ENCODE results near the gene CDCP1. TPM values are rescaled to one million over a fixed set of nuclear protein-coding genes. Genes with fewer than 3 reads are reported as not detected.

Gene CDCP1
- total and polyA plus RNA-seq, 2 donors (not counting 1 experiment from before 2014, with no cell fraction given) = not detected

DNA sequence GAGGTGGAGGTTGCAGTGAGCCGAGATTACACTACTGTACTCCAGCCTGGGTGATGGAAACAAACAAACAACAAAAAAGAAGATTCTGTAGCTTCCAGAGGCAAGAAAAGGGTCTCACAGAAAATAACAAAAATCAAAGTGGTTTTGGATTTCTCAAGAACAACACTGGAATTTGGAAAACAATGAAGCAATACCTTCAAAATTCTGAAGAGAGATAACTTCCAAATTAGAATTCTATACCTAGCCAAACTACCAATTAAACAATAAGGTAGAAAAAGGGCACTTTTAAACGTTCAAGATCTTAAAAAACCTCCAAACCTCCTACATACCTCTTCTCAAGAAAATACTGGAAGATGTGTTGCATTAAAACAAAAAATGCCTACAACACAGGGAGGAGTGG is 4.9 kb upstream of the CDCP1 start:
- peaks cover 31% of the 10 kb centered on the region for H3K27me3 Mint-ChIP-seq
- H3K4me3 Mint-ChIP-seq = no peak overlapping the region
- Histone ChIP-seq H3K27me3 (replicated peaks in 1 of 4; ENCODE audit: control extremely low read depth in 1 of 4, control insufficient read depth in 3 of 4, insufficient read depth in 4 of 4, low read length in 3 of 4) (peaks cover 0 to 13% (median 2%) of the 10 kb centered on the region in 4 experiments), H2AFZ (ENCODE audit: insufficient read depth, low read depth, low read length, poor library complexity, severe bottlenecking) (no peak overlapping the region), H3K4me1 (ENCODE audit: control insufficient read depth in 2 of 2, insufficient read depth in 2 of 2, low read length in 2 of 2) (peaks cover 0 to 4% of the 10 kb centered on the region in 2 donors), H4K20me1 (ENCODE audit: control insufficient read depth, insufficient read depth, low read length, poor library complexity, severe bottlenecking) (no peaks in the 10 kb centered on the region), H3K9me3 (ENCODE audit: control extremely low read depth in 1 of 3, control insufficient read depth in 2 of 3, insufficient read depth in 1 of 3, low read length in 2 of 3) (peaks cover 0 to 8% (median 0%) of the 10 kb centered on the region in 3 donors), H3K4me3 (ENCODE audit: control extremely low read depth in 1 of 5, extremely low read depth in 1 of 5, insufficient read depth in 1 of 5, low read depth in 2 of 5, low read length in 4 of 5) (no peak overlapping the region), H3K79me2 (ENCODE audit: control insufficient read depth, insufficient read depth, low read length) (no peaks in the 10 kb centered on the region), H3K4me2 (replicated peaks; ENCODE audit: low read depth, low read length, poor library complexity, severe bottlenecking) (no peak overlapping the region), H3K27ac (ENCODE audit: low read length in 2 of 2) (no peak overlapping the region), H3K9ac (ENCODE audit: low read length) (no peak overlapping the region), H3K36me3 (replicated peaks in 1 of 2; ENCODE audit: control extremely low read depth in 1 of 2, control insufficient read depth in 1 of 2, extremely low read depth in 1 of 2, insufficient read depth in 2 of 2, low read length in 1 of 2) (no peaks in the 10 kb centered on the region)
- intact Hi-C loops (cut with micrococcal nuclease) = no loop called here
- no CpG with 5 or more reads among the region's 2 CpGs for WGBS (ENCODE audit: insufficient coverage)
- POLR2A ChIA-PET = no interaction called here
- peaks cover 3% of the 10 kb centered on the region for H3K4me1 Mint-ChIP-seq
- CTCF ChIA-PET = no interaction called here
- no peak for TF ChIP-seq EZH2 (IDR thresholded peaks at IDR 0.05; ENCODE audit: borderline replicate concordance, insufficient read depth, low read depth, low read length, poor library complexity, severe bottlenecking)
- TF ChIP-seq, protein P1, sequence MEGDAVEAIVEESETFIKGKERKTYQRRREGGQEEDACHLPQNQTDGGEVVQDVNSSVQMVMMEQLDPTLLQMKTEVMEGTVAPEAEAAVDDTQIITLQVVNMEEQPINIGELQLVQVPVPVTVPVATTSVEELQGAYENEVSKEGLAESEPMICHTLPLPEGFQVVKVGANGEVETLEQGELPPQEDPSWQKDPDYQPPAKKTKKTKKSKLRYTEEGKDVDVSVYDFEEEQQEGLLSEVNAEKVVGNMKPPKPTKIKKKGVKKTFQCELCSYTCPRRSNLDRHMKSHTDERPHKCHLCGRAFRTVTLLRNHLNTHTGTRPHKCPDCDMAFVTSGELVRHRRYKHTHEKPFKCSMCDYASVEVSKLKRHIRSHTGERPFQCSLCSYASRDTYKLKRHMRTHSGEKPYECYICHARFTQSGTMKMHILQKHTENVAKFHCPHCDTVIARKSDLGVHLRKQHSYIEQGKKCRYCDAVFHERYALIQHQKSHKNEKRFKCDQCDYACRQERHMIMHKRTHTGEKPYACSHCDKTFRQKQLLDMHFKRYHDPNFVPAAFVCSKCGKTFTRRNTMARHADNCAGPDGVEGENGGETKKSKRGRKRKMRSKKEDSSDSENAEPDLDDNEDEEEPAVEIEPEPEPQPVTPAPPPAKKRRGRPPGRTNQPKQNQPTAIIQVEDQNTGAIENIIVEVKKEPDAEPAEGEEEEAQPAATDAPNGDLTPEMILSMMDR (IDR thresholded peaks at IDR 0.05) = no peak
- H3K9me3 Mint-ChIP-seq (ENCODE audit: insufficient read depth) = peaks cover 5% of the 10 kb centered on the region
- H3K27ac Mint-ChIP-seq = no peak overlapping the region
- DNase-seq (no peak), ATAC-seq (ENCODE audit: low read depth) (no peak)

GRCh38 chr3:45148921-45149320 is 2.7 kb upstream of the CDCP1 start:
- H3K27me3 ChIP-seq (replicated peaks in 1 of 4; ENCODE audit: control extremely low read depth in 1 of 4, control insufficient read depth in 3 of 4, insufficient read depth in 4 of 4, low read length in 3 of 4) = peaks cover 0 to 24% (median 7%) of the 10 kb centered on the region in 4 experiments
- no CpG with 5 or more reads among the region's 2 CpGs for WGBS (ENCODE audit: insufficient coverage)
- H3K9ac ChIP-seq (ENCODE audit: low read length) = no peak overlapping the region
- H3K9me3 ChIP-seq (ENCODE audit: control extremely low read depth in 1 of 3, control insufficient read depth in 2 of 3, insufficient read depth in 1 of 3, low read length in 2 of 3) = peaks cover 0 to 14% (median 0%) of the 10 kb centered on the region in 3 donors
- no peak overlapping the region for H3K4me2 ChIP-seq (replicated peaks; ENCODE audit: low read depth, low read length, poor library complexity, severe bottlenecking)
- intact Hi-C loops (cut with micrococcal nuclease) = no loop called here
- peaks cover 17 to 23% of the 10 kb centered on the region in 2 donors for H3K4me1 ChIP-seq (ENCODE audit: control insufficient read depth in 2 of 2, insufficient read depth in 2 of 2, low read length in 2 of 2)
- H3K79me2 ChIP-seq (ENCODE audit: control insufficient read depth, insufficient read depth, low read length) = no peaks in the 10 kb centered on the region
- H3K4me1 Mint-ChIP-seq = peaks cover 18% of the 10 kb centered on the region
- H3K27me3 Mint-ChIP-seq = peaks cover 44% of the 10 kb centered on the region
- H4K20me1 ChIP-seq (ENCODE audit: control insufficient read depth, insufficient read depth, low read length, poor library complexity, severe bottlenecking) = no peaks in the 10 kb centered on the region
- no peak overlapping the region for H3K4me3 Mint-ChIP-seq
- no peak for DNase-seq
- TF ChIP-seq EZH2 (IDR thresholded peaks at IDR 0.05; ENCODE audit: borderline replicate concordance, insufficient read depth, low read depth, low read length, poor library complexity, severe bottlenecking) = no peak
- TF ChIP-seq, protein P1 (IDR thresholded peaks at IDR 0.05) = no peak
- H3K9me3 Mint-ChIP-seq (ENCODE audit: insufficient read depth) = peaks cover 5% of the 10 kb centered on the region
- H3K27ac ChIP-seq (ENCODE audit: low read length in 2 of 2) = no peak overlapping the region
- H3K4me3 ChIP-seq (ENCODE audit: control extremely low read depth in 1 of 5, extremely low read depth in 1 of 5, insufficient read depth in 1 of 5, low read depth in 2 of 5, low read length in 4 of 5) = no peak overlapping the region
- H2AFZ ChIP-seq (ENCODE audit: insufficient read depth, low read depth, low read length, poor library complexity, severe bottlenecking) = no peak overlapping the region
- no peaks in the 10 kb centered on the region for H3K36me3 ChIP-seq (replicated peaks in 1 of 2; ENCODE audit: control extremely low read depth in 1 of 2, control insufficient read depth in 1 of 2, extremely low read depth in 1 of 2, insufficient read depth in 2 of 2, low read length in 1 of 2)
- ChIA-PET CTCF (no interaction called here), POLR2A (no interaction called here)
- no peak for ATAC-seq (ENCODE audit: low read depth)
- H3K27ac Mint-ChIP-seq = no peak overlapping the region
